Measurements from ENCODE around the gene ALKBH1.

DNA sequence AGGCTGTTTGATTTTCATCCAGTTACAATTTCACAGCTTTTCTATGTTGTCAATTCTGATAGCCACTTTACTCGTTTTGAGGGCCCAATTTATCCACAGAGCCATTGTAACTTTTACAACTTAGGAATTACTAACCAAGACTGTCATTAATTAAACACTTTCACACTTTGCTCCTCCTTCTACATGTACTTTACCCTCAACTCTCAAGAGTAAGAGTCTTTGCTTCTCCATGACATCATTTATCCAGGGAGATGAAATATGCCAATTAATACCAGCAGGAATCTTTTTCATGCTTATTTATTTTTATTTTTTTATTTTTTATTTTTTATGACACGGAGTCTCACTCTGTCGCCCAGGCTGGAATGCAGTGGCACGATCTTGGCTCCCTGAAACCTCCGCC lies 13.6 kb upstream of the ALKBH1 start:
- TF ChIP-seq, protein P1, sequence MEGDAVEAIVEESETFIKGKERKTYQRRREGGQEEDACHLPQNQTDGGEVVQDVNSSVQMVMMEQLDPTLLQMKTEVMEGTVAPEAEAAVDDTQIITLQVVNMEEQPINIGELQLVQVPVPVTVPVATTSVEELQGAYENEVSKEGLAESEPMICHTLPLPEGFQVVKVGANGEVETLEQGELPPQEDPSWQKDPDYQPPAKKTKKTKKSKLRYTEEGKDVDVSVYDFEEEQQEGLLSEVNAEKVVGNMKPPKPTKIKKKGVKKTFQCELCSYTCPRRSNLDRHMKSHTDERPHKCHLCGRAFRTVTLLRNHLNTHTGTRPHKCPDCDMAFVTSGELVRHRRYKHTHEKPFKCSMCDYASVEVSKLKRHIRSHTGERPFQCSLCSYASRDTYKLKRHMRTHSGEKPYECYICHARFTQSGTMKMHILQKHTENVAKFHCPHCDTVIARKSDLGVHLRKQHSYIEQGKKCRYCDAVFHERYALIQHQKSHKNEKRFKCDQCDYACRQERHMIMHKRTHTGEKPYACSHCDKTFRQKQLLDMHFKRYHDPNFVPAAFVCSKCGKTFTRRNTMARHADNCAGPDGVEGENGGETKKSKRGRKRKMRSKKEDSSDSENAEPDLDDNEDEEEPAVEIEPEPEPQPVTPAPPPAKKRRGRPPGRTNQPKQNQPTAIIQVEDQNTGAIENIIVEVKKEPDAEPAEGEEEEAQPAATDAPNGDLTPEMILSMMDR (IDR thresholded peaks at IDR 0.05), result no peak
- no peak for TF ChIP-seq POLR2AphosphoS5 (IDR thresholded peaks at IDR 0.05)
